Hair follicular keratinocyte (primary cell): Measurements from ENCODE around the gene HMGCLL1. TPM values are rescaled to one million over a fixed set of nuclear protein-coding genes. Genes with fewer than 3 reads are reported as not detected.

Experiments used
- total RNA-seq: library from RNA; depleted of rRNA; stranded (reverse); fragments of >200 nt; gene quantifications from 2 replicates; pipeline ENCODE4 v1.2.3, GENCODE V29; 2015

The HMGCLL1 gene
- total RNA-seq: 0.39 and 0.65 TPM in 2 replicates

GRCh38 chr6:55578537-55579363, at the start of gene HMGCLL1:
Gene HMGCLL1, minus strand, starts transcription at chr6:55579192. Its CDS starts 137 bp downstream, at chr6:55579055.

